Epithelial cell of proximal tubule (primary cell): ENCODE measurements around the gene TBC1D19. TPM values are rescaled to one million over a fixed set of nuclear protein-coding genes. Genes with fewer than 3 reads are reported as not detected.
"Not testable (repeated sequence)": the region's sequence is repeated elsewhere in the genome, so short reads cannot be mapped to it uniquely, and the experiment has no call there.

Source experiments
- DNase-seq: peaks from one replicate; pipeline ENCODE4 v3.0.0-alpha.2; 2011; ENCODE audit warnings: low read depth
- H3K4me3 ChIP-seq: 2 replicates; pipeline ENCODE4 v1.5.1; 2011; ENCODE audit warnings: low read depth, mild to moderate bottlenecking, low read length
- total RNA-seq: library from RNA; depleted of rRNA; stranded (reverse); fragments of >200 nt; gene quantifications from 2 replicates; pipeline ENCODE4 v1.2.3, GENCODE V29; 2015
- TF ChIP-seq, protein P1 (sequence below): conservative IDR thresholded peaks from 2 replicates; pipeline ENCODE4 v1.5.1; 2012; ENCODE audit warnings: low read depth, mild to moderate bottlenecking, low read length

Gene TBC1D19
- total RNA-seq, 1 donor from 2014 or later, result 27.9 TPM

DNA sequence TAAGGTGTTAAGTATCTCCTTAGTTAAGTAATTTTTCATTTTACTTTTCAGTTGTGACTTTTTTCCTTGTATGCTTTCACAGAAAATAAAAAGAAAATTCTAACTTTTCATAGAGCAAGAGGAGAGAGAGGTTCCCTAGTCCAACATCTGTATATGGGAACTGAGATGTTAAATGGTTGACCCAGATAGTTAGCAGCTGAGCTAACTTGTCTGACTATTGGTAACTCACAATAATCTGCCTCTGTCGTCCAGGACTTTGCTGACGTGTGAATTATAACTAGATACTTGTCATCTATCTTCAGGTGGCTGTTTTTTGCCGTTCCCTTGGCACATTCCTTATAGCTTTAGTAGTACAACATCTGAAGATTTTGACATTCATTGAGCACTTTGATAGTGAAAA, 29.9 kb downstream of the TBC1D19 start:
- DNase-seq, result no peak
- no peak overlapping the region for H3K4me3 ChIP-seq
- TF ChIP-seq, protein P1, sequence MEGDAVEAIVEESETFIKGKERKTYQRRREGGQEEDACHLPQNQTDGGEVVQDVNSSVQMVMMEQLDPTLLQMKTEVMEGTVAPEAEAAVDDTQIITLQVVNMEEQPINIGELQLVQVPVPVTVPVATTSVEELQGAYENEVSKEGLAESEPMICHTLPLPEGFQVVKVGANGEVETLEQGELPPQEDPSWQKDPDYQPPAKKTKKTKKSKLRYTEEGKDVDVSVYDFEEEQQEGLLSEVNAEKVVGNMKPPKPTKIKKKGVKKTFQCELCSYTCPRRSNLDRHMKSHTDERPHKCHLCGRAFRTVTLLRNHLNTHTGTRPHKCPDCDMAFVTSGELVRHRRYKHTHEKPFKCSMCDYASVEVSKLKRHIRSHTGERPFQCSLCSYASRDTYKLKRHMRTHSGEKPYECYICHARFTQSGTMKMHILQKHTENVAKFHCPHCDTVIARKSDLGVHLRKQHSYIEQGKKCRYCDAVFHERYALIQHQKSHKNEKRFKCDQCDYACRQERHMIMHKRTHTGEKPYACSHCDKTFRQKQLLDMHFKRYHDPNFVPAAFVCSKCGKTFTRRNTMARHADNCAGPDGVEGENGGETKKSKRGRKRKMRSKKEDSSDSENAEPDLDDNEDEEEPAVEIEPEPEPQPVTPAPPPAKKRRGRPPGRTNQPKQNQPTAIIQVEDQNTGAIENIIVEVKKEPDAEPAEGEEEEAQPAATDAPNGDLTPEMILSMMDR, result no peak

DNA sequence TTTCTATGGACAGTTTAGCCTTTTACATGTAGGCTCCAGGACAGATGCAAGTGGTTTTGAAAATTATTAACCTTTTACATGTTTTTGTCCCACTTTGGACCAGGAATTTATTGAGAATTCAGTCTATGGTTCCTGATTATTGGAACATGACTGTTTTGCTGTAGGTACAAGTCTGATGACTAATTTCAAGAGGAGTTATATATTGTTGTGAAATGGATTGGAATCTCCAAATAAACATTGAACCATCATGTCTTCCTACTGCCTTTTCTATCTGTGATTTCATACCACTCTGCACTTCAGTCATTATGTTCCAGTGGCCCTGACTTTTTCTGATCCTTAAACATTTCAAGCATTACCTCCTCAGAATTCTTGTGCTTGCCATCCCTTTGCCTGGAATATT, 35.9 kb downstream of the TBC1D19 start:
- no peak overlapping the region for H3K4me3 ChIP-seq
- DNase-seq, result peak; percentile 36
- TF ChIP-seq, protein P1, result no peak

DNA sequence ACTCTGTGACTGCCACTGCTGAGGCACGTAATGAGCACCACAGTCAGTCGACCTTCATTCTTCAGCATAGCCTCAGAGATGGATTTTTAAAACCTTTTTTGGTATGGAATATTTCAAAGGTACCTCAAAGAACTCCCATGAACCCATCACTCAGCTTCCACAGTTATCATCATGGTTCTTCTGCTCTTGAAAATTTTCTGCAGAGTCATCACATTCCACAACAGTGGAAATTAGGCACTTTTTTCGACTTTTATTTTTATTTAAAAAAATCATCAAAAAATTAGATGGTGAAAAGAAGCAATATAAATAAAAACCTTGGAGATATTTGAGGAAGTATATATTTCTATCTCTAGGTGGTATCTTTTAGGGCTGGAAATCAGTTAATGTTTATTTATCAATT, 37.5 kb downstream of the TBC1D19 start:
- no peak for DNase-seq
- TF ChIP-seq, protein P1, result no peak
- no peak overlapping the region for H3K4me3 ChIP-seq

DNA sequence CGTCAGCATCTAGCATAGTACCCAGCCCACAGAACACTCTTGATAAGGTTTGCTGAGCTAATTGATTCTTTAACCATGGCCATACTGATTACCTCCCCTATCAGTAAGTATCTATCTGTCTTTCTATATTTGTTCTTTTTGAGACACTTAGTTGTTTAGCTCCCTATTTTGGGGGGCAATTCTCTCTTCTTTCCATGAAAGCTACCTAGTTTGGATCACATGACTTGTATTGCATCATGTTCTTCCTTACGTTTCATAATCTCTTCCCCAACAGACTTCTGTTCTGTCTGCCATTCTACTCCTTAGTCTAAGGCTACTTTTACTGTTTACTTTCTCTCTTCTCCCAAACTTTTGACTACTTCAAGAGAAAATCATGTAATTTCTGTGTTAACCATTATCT, 39.0 kb downstream of the TBC1D19 start:
- TF ChIP-seq, protein P1, result no peak
- no peak for DNase-seq
- H3K4me3 ChIP-seq, result no peak overlapping the region

DNA sequence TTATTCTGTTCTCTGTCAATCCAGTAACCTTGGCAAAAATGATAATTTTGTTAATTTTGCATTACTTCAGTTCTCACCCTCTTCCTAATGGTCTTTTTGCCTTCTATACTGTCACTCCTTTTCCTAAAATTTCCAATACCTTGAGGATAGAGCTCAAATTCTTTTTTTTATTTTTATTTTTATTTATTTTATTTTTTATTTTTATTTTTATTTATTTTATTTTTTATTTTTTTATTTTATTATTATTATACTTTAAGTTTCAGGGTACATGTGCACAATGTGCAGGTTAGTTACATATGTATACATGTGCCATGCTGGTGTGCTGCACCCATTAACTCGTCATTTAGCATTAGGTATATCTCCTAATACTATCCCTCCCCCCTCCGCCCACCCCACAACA, 42.8 kb downstream of the TBC1D19 start:
- DNase-seq, H3K4me3 ChIP-seq: not testable (repeated sequence)

DNA sequence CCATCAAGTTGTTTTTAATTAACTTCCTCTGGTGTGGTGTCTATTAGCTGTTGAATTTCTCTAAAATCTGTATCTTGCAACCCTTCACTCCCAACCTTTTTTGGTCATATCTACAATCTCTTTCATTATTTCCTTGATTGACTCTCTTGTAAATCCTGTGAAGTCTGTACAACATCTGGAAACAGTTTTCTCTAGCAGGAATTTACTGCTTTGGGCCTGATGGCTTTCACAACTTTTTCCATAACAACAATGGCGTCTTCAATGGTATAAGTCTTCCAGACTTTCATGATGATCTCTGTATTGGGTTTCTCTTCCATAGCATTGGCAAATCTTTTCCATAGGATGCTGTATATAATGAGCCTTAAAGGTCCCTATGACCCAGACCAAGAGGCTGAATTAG, 49.0 kb downstream of the TBC1D19 start:
- TF ChIP-seq, protein P1, result no peak
- H3K4me3 ChIP-seq, result no peak overlapping the region
- DNase-seq, result no peak

DNA sequence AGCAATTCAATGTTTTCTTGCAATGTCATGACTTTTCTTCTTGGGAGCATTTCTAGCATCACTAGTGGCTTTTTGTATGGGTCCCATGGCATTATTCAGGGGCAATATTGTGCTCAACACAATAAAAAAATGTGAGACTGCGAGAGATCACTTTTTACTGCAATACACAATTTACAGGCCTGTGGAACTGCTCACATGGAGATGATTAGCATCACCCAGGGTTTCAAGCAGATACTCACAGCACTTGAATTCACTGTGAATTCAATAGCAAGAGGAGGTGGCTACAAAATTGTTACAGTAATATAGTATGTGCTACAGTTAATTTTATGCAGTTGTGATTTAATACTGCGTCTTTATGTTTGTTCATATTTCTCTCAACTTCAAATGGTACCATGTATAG, 50.4 kb downstream of the TBC1D19 start:
- no peak for DNase-seq
- TF ChIP-seq, protein P1, result no peak
- no peak overlapping the region for H3K4me3 ChIP-seq

DNA sequence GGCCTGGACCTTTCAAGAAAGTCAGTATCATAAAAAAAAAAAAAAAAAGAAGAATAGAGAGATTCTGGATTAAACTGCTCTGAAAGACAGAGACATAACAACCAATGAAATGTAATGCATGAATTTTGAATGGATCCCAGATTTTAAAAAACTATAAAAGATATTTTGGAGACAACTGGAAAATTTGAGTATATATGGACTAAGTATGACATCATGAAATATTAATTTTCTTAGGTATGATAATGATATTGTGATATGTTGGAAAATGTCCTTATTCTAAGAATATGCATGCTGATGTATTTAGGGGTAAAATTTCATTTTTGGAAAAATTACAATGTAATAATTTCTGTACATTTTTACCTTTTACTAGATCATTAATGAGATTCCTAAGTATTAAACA, 52.6 kb downstream of the TBC1D19 start:
- DNase-seq, result no peak
- no peak overlapping the region for H3K4me3 ChIP-seq

DNA sequence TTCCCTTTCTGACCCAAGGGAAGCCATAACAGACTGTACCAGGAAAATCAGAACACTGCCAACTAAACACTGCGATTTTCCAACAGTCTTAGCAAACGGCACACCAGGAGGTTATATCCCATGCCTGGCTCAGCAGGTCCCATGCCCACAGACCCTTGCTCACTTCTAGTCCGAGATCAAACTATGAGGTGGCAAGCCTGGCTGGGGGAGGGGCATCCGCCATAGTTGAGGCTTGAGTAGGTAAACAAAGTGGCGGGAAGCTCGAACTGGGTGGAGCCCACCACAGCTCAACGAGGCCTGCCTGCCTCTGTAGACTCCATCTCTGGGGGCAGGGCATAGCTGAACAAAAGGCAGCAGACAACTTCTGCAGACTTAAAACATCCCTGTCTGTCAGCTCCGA, 56.8 kb downstream of the TBC1D19 start:
- DNase-seq, H3K4me3 ChIP-seq: not testable (repeated sequence)

More for the DNA sequence above, 52.6 kb downstream of the TBC1D19 start:
- TF ChIP-seq, protein P1, result no peak
